Measurements from ENCODE around the gene IL1RAPL1. TPM values are rescaled to one million over a fixed set of nuclear protein-coding genes. Genes with fewer than 3 reads are reported as not detected.

Gene IL1RAPL1
- total and polyA plus RNA-seq, 4 experiments from 2014 or later: not detected

GRCh38 chrX:29841750-29842149 lies 1254.5 kb downstream of the IL1RAPL1 start:
- no peaks in the 10 kb centered on the region for H3K36me3 ChIP-seq (ENCODE audit: insufficient read depth, low read length)
- H3K9me3 ChIP-seq (ENCODE audit: control insufficient read depth in 1 of 2, low read length in 2 of 2): no peaks in the 10 kb centered on the region
- H3K4me3 Mint-ChIP-seq: no peak overlapping the region
- no peaks in the 10 kb centered on the region for H3K9me3 Mint-ChIP-seq
- DNase-seq: no peak
- POLR2A ChIA-PET (ENCODE audit: partially characterized antibody): no interaction called here
- CTCF ChIA-PET (ENCODE audit: partially characterized antibody): no interaction called here
- no peaks in the 10 kb centered on the region for H3K4me1 ChIP-seq (ENCODE audit: insufficient read depth, low read length)
- intact Hi-C loops (cut with micrococcal nuclease): no loop called here
- no peak overlapping the region for H3K27ac Mint-ChIP-seq
- H3K36me3 Mint-ChIP-seq: no peaks in the 10 kb centered on the region
- no peaks in the 10 kb centered on the region for H3K27me3 ChIP-seq (ENCODE audit: insufficient read depth, low read length)
- H3K4me3 ChIP-seq (ENCODE audit: low read length in 2 of 2): no peak overlapping the region
- H3K27me3 Mint-ChIP-seq: no peaks in the 10 kb centered on the region
- H3K27ac ChIP-seq (ENCODE audit: low read depth, low read length): no peak overlapping the region
- no peaks in the 10 kb centered on the region for H3K4me1 Mint-ChIP-seq

DNA sequence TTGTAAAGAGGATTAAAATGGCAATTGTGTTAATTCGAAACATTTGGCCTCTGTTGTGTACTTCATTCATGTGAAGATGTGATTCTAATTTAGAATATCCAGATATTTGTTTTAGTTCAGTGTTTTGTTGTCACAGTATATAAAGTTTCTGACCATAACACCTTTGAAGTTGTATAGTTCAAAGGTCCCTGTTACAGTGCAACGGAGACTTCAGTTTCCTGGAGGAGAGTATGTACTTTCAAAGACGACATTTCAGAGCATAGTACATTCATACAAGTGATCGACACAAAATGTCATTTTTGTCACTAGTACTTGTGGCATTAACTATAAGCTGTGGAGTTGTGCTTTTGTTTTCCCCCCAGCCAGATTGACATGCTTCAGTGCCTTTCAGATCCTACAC lies 1255.3 kb downstream of the IL1RAPL1 start:
- POLR2A ChIA-PET (ENCODE audit: partially characterized antibody): no interaction called here
- no peak overlapping the region for H3K4me3 Mint-ChIP-seq
- no peaks in the 10 kb centered on the region for H3K4me1 Mint-ChIP-seq
- CTCF ChIA-PET (ENCODE audit: partially characterized antibody): no interaction called here
- H3K9me3 Mint-ChIP-seq: no peaks in the 10 kb centered on the region
- intact Hi-C loops (cut with micrococcal nuclease): no loop called here
- Histone ChIP-seq H3K27me3 (ENCODE audit: insufficient read depth, low read length) (no peaks in the 10 kb centered on the region), H3K4me3 (ENCODE audit: low read length in 2 of 2) (no peak overlapping the region), H3K27ac (ENCODE audit: low read depth, low read length) (no peak overlapping the region), H3K4me1 (ENCODE audit: insufficient read depth, low read length) (no peaks in the 10 kb centered on the region), H3K9me3 (ENCODE audit: control insufficient read depth in 1 of 2, low read length in 2 of 2) (no peaks in the 10 kb centered on the region), H3K36me3 (ENCODE audit: insufficient read depth, low read length) (no peaks in the 10 kb centered on the region)
- no peaks in the 10 kb centered on the region for H3K36me3 Mint-ChIP-seq
- no peaks in the 10 kb centered on the region for H3K27me3 Mint-ChIP-seq
- no peak overlapping the region for H3K27ac Mint-ChIP-seq
- no peak for DNase-seq

- POLR2A ChIA-PET (ENCODE audit: partially characterized antibody): no interaction called here
- H3K9me3 Mint-ChIP-seq: peaks cover 0 to 1% (median 0%) of the 10 kb centered on the region in 8 donors
- no peaks in the 10 kb centered on the region for H3K4me1 ChIP-seq (ENCODE audit: insufficient read depth, low read length)
These were observed 1264.8 kb downstream of the IL1RAPL1 start for GRCh38 chrX:29851857-29852605.

DNA sequence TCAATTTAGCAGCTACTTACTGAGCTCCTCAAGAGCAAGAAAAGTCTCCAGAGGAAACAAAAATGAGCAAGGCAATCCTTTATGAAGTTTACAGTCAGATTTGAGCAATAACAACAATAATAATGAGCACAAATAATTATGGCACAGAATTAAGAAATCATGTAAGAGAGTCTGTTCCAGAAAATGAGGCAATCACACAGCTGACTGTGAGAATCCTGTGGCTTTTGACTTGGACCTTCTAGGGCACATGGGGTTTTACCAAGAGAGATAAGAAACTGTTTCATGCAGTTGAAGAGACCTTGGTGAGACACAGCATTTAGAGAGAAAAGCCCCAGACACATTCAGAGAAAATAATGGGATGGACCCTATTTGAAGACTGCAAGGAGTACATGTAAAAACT lies 1265.5 kb downstream of the IL1RAPL1 start:
- H3K4me1 Mint-ChIP-seq: no peaks in the 10 kb centered on the region
- Histone ChIP-seq H3K9me3 (ENCODE audit: control insufficient read depth in 1 of 2, low read length in 2 of 2) (no peaks in the 10 kb centered on the region), H3K27me3 (ENCODE audit: insufficient read depth, low read length) (no peaks in the 10 kb centered on the region), H3K4me3 (ENCODE audit: low read length in 2 of 2) (no peak overlapping the region), H3K4me1 (ENCODE audit: insufficient read depth, low read length) (no peaks in the 10 kb centered on the region), H3K36me3 (ENCODE audit: insufficient read depth, low read length) (no peaks in the 10 kb centered on the region), H3K27ac (ENCODE audit: low read depth, low read length) (no peak overlapping the region)
- H3K9me3 Mint-ChIP-seq: peaks cover 0 to 3% (median 0%) of the 10 kb centered on the region in 8 donors
- H3K36me3 Mint-ChIP-seq: no peaks in the 10 kb centered on the region
- H3K4me3 Mint-ChIP-seq: no peak overlapping the region
- CTCF ChIA-PET (ENCODE audit: partially characterized antibody): no interaction called here
- no peak overlapping the region for H3K27ac Mint-ChIP-seq
- H3K27me3 Mint-ChIP-seq: no peaks in the 10 kb centered on the region
- no peak for DNase-seq
- POLR2A ChIA-PET (ENCODE audit: partially characterized antibody): no interaction called here
- intact Hi-C loops (cut with micrococcal nuclease): no loop called here

More at GRCh38 chrX:29851857-29852605, 1264.8 kb downstream of the IL1RAPL1 start:
- no peaks in the 10 kb centered on the region for H3K27me3 Mint-ChIP-seq
- no peaks in the 10 kb centered on the region for H3K27me3 ChIP-seq (ENCODE audit: insufficient read depth, low read length)
- DNase-seq: no peak
- no peak overlapping the region for H3K4me3 Mint-ChIP-seq
- H3K4me3 ChIP-seq (ENCODE audit: low read length in 2 of 2): no peak overlapping the region
- no peak overlapping the region for H3K27ac ChIP-seq (ENCODE audit: low read depth, low read length)
- H3K36me3 Mint-ChIP-seq: no peaks in the 10 kb centered on the region
- no peaks in the 10 kb centered on the region for H3K9me3 ChIP-seq (ENCODE audit: control insufficient read depth in 1 of 2, low read length in 2 of 2)
- H3K4me1 Mint-ChIP-seq: no peaks in the 10 kb centered on the region
- H3K27ac Mint-ChIP-seq: no peak overlapping the region
- intact Hi-C loops (cut with micrococcal nuclease): no loop called here
- CTCF ChIA-PET (ENCODE audit: partially characterized antibody): no interaction called here
- H3K36me3 ChIP-seq (ENCODE audit: insufficient read depth, low read length): no peaks in the 10 kb centered on the region

DNA sequence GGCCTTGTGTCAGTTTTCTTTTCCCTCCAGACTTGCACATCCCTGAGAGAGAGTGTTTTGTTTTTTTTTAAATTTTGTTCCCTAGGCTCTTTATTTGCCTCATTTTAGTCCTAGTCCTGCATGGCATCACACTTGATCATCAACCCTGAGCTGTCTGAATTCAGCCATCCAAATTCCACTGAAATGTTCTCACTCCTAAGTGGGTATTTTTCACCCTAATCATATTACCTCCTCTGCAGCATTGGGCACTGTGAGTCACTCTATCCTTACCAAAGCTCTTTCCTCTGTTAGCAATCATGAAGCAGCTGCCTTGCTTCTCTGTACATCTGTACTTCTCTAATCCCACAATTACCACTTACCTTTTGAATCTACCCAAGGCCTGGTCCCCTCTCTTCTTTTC lies 1271.5 kb downstream of the IL1RAPL1 start:
- DNase-seq: no peak
- POLR2A ChIA-PET (ENCODE audit: partially characterized antibody): no interaction called here
- Mint-ChIP-seq H3K4me1 (no peaks in the 10 kb centered on the region), H3K9me3 (peaks cover 0 to 11% (median 2%) of the 10 kb centered on the region in 8 donors), H3K36me3 (no peaks in the 10 kb centered on the region), H3K27ac (no peak overlapping the region), H3K27me3 (no peaks in the 10 kb centered on the region), H3K4me3 (no peak overlapping the region)
- intact Hi-C loops (cut with micrococcal nuclease): no loop called here
- Histone ChIP-seq H3K36me3 (ENCODE audit: insufficient read depth, low read length) (no peaks in the 10 kb centered on the region), H3K9me3 (ENCODE audit: control insufficient read depth in 1 of 2, low read length in 2 of 2) (no peaks in the 10 kb centered on the region), H3K27ac (ENCODE audit: low read depth, low read length) (no peak overlapping the region), H3K27me3 (ENCODE audit: insufficient read depth, low read length) (no peaks in the 10 kb centered on the region), H3K4me1 (ENCODE audit: insufficient read depth, low read length) (no peaks in the 10 kb centered on the region), H3K4me3 (ENCODE audit: low read length in 2 of 2) (no peak overlapping the region)
- CTCF ChIA-PET (ENCODE audit: partially characterized antibody): no interaction called here

DNA sequence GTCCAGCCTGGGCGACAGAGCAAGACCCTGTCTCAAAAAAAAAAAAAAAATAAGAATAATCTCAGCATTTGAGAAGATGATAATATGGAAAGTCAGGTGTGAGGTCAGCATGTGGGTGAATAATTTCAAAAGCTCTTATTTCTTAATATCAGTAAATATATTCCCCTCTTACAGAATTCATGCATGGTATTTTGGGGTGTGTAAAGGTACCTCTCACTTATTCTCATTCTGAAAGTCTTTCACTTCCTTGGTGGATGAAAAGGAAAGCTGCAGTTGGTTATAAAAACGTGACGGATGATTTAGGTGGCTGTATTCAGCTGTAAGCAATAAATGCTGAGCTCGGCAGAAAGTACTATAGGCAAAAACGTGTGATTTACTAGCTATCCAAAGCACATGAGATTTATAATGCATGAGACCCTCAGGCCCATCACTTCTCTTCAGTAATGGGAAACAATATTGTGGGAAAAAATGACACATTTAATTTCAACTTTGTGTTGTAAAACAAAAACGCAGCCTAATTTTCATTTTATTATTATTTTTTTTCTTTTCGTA lies 1275.0 kb downstream of the IL1RAPL1 start:
- Mint-ChIP-seq H3K4me3 (no peak overlapping the region), H3K9me3 (peaks cover 0 to 10% (median 3%) of the 10 kb centered on the region in 8 donors), H3K27ac (no peak overlapping the region), H3K4me1 (no peaks in the 10 kb centered on the region), H3K27me3 (no peaks in the 10 kb centered on the region), H3K36me3 (no peaks in the 10 kb centered on the region)
- CTCF ChIA-PET (ENCODE audit: partially characterized antibody): no interaction called here
- POLR2A ChIA-PET (ENCODE audit: partially characterized antibody): no interaction called here
- intact Hi-C loops (cut with micrococcal nuclease): no loop called here
- Histone ChIP-seq H3K4me1 (ENCODE audit: insufficient read depth, low read length) (no peaks in the 10 kb centered on the region), H3K36me3 (ENCODE audit: insufficient read depth, low read length) (no peaks in the 10 kb centered on the region), H3K4me3 (ENCODE audit: low read length in 2 of 2) (no peak overlapping the region), H3K9me3 (ENCODE audit: control insufficient read depth in 1 of 2, low read length in 2 of 2) (no peaks in the 10 kb centered on the region), H3K27ac (ENCODE audit: low read depth, low read length) (no peak overlapping the region), H3K27me3 (ENCODE audit: insufficient read depth, low read length) (no peaks in the 10 kb centered on the region)
- no peak for DNase-seq

- no peak for DNase-seq
- no peak overlapping the region for H3K4me3 ChIP-seq (ENCODE audit: low read length in 2 of 2)
- H3K27ac Mint-ChIP-seq: no peak overlapping the region
- H3K36me3 ChIP-seq (ENCODE audit: insufficient read depth, low read length): no peaks in the 10 kb centered on the region
- H3K27ac ChIP-seq (ENCODE audit: low read depth, low read length): no peak overlapping the region
- intact Hi-C loops (cut with micrococcal nuclease): no loop called here
- no peaks in the 10 kb centered on the region for H3K36me3 Mint-ChIP-seq
- H3K9me3 ChIP-seq (ENCODE audit: control insufficient read depth in 1 of 2, low read length in 2 of 2): no peaks in the 10 kb centered on the region
- no peak overlapping the region for H3K4me3 Mint-ChIP-seq
- no peaks in the 10 kb centered on the region for H3K4me1 Mint-ChIP-seq
- no peaks in the 10 kb centered on the region for H3K27me3 Mint-ChIP-seq
- CTCF ChIA-PET (ENCODE audit: partially characterized antibody): no interaction called here
- peaks cover 0 to 9% (median under 1%) of the 10 kb centered on the region in 8 donors for H3K9me3 Mint-ChIP-seq
- H3K27me3 ChIP-seq (ENCODE audit: insufficient read depth, low read length): no peaks in the 10 kb centered on the region
- POLR2A ChIA-PET (ENCODE audit: partially characterized antibody): no interaction called here
- H3K4me1 ChIP-seq (ENCODE audit: insufficient read depth, low read length): no peaks in the 10 kb centered on the region
These were observed 1280.7 kb downstream of the IL1RAPL1 start for GRCh38 chrX:29867971-29868370.

All from CD4-positive, alpha-beta memory T cell (primary cell).